22Rv1 (cell line): ENCODE results near the gene PTPRG.

Experiments
- H3K27ac ChIP-seq: fragments of 450-650 bp; 2 replicates; pipeline ENCODE4 v1.5.1; 2017
- CTCF ChIP-seq: fragments of 450-650 bp; IDR thresholded peaks from 2 replicates; pipeline ENCODE4 v1.5.1; 2017; ENCODE audit warnings: mild to moderate bottlenecking
- ZFX ChIP-seq: fragments of 450-650 bp; IDR thresholded peaks from 2 replicates; pipeline ENCODE4 v1.6.1; 2017; ENCODE audit warnings: antibody characterized with exemption, borderline replicate concordance

Gene PTPRG

DNA sequence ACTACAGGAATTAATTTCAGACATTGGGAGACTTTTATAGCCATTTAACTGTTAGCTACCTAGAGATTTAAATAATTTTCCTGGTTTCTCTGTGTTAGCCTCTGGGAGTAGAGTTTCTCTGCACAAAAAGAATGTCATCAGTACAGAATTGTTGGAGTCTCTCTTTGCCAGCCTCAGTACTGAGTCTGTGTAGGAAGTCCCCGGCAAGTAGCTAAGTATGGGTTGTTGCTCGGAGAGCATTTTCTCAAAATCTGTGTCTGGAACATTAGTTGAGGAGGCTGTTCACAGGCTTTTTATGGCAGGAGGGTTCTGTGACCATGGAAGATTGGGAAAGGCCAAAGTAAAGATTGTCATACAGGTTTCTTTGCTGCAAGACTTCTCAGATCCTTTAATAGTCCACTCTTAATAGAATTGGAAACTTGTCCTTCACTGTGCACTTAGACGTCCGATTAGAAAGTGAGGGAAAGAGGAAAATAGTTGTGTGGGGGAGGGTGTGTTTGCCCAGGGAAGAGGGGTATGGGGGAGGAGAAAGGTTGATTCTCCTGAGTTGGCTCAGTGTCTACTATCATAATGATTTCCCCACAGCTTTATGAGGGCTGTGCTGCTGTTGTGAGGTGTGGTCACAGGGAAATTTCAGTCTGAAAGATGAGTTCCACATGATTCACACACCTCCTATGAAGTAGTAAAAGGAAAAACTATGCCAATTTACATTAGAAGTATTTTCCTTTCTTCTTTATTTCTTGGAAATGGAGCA lies 207.1 kb downstream of the PTPRG start:
- H3K27ac ChIP-seq = no peak overlapping the region
- TF ChIP-seq CTCF (no peak), ZFX (no peak)

DNA sequence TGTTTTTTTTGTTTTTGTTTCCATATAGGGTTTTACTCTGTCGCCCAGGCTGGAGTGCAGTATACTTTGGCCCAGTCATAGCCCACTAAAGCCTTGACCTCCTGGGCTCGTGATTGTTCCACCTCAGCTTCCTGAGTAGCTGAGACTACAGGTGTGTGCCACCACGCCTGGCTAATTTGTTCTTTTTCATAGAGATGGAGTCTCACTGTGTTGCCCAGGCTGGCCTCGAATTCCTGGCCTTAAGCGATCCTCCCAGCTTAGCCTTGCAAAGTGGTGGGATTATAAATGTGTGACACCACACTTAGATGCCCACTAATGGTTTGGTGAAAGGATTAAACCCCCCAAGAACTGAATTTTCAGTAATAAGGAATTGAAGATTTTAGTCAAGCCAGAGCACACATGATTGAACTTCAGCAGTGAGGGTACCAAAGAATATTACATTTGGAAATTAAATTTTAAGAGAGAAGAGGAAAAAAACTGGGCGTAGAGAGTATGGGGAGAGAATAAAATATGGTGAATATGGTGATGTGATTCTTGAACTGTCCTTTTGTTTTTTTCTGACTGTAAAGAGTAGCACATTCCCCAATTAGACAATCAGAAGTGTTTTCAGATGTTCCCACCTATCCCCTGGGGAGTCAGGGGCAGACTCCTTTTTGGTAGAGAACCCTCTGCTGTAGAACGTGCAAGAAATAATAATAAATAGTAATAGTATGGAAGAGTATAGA lies 208.1 kb downstream of the PTPRG start:
- TF ChIP-seq CTCF (no peak), ZFX (no peak)
- H3K27ac ChIP-seq = no peak overlapping the region

- TF ChIP-seq ZFX (no peak), CTCF (no peak)
Observed at GRCh38 chr3:61771976-61772375, 210.6 kb downstream of the PTPRG start.

GRCh38 chr3:61772456-61772855 lies 211.1 kb downstream of the PTPRG start:
- no peak overlapping the region for H3K27ac ChIP-seq
- no peak for TF ChIP-seq ZFX

More at GRCh38 chr3:61771976-61772375, 210.6 kb downstream of the PTPRG start:
- H3K27ac ChIP-seq = no peak overlapping the region

GRCh38 chr3:61774279-61774890 lies 213.0 kb downstream of the PTPRG start:
- no peak overlapping the region for H3K27ac ChIP-seq
- TF ChIP-seq CTCF (no peak), ZFX (no peak)

GRCh38 chr3:61776390-61776789 lies 215.0 kb downstream of the PTPRG start:
- no peak for TF ChIP-seq ZFX
- no peak for TF ChIP-seq CTCF
- no peak overlapping the region for H3K27ac ChIP-seq

GRCh38 chr3:61777483-61777882 lies 216.1 kb downstream of the PTPRG start:
- no peak for TF ChIP-seq ZFX
- no peak for TF ChIP-seq CTCF
- H3K27ac ChIP-seq = no peak overlapping the region
